GM21367 (cell line): ENCODE data around the gene CRAMP1.
"Not testable (repeated sequence)": the region's sequence is repeated elsewhere in the genome, so short reads cannot be mapped to it uniquely, and the experiment has no call there.

Source experiments
- ATAC-seq: cut with Tn5 transposase; IDR thresholded peaks from one replicate; pipeline ENCODE4 v1.9.1; 2021; ENCODE audit not compliant: unreplicated experiment

CRAMP1 gene

DNA sequence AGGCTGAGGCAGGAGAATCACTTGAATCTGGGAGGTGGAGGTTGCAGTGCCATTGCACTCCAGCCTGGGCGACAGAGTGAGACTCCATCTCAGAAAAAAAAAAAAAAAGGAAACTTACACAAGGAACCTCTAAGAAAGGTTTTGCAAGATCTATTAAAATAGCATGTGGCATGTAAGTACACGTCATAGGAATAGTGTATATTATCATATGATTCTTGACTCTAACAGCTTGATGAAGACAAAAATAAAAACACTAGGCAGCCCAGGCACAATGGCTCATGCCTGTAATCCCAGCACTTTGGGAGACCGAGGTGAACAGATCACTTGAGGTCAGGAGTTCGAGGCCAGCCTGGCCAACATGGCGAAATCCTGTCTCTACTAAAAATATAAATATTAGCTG is 16.6 kb upstream of the CRAMP1 start:
- ATAC-seq = not testable (repeated sequence)

DNA sequence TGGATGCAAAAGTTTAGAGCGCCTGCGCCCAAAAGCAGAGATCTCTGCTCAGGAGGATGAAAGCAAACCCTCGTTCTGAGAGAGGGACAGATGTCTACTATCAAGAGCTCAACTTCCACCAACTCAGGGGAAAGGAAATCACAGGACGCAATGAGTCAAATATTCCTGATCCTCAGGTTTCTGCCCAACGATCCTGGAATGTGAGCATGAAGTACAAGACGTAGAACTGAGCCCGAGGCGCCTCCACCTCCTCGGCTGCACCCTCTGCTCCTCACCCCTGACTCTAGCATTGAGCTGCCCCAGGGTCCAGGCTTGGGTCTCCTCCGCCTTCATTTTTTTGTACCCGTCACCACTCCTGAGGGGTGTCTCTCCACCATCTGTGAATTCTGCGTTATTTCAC is 15.6 kb upstream of the CRAMP1 start:
- ATAC-seq = no peak

DNA sequence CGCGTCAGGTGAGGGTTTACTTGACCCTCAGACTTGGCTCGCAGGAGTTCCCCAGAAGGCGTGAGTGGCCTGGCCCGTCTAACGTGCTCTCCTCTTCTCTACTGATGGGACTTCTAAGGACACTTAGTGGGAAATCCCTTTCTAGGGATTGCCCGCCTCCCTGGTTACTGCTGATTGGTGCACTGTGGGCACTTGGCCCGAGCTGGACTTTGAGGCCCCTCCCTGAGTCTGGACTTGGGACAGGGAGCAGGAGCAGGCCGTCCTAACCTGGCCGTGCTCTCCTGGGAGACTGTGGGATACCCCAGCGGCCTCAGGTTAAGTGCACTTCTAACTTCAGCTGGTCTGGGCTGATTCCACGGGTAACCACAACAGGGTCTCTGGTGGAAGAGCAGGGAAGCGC is 15.0 kb upstream of the CRAMP1 start:
- no peak for ATAC-seq

DNA sequence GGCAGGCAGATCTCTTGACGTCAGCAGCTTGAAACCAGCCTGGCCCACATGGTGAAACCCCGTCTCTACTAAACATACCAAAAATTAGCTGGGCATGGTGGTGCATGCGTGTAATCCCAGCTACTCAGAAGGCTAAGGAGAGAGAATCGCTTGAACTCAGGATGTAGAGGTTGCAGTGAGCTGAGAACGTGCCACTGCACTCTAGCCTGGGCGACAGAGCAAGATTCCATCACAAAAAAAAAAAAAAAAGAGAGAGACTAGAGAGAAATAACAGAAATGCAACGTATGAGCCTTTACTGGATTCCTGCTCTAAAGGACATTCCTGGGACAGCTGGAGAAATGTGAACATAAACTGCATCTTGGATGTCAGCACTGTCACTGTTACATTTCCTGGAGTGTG is 11.1 kb upstream of the CRAMP1 start:
- ATAC-seq = no peak

DNA sequence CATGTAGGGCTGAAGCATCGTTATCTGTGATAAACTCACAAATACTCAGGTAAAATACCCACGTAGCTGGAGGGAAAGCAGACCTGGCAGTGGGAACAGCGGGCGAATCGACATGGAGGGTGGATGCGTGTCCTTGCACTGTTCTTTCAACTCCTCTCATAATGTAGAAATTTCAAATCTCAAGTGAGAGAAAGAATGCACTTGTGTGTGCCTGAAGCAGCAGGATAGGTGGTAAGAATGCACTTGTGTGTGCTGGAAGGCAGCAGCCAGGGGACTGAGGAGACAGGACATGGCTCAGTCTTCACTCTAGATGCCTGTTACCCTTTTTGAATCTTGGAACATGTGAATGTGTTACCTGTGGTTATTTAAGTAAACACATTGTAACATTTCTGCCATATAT is 10.7 kb upstream of the CRAMP1 start:
- no peak for ATAC-seq

DNA sequence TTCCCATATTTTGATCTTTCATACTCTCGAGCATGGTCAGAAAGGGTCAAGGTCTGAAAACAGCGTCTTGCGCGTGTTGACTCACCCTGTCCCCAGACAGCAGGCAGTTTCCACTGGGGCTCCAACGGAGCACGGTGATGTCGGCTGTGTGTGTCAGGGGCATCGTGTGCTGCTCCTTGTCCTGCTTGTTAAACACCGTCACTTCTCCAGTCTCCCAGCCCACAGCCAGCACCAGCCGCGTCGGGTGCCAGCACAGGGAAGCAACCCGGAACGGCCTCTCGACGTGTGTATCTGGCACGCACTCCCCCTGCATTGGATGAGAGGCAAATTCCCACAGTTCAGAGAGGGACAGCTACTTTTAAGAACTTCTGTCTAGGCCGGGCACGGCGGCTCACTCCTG is 9.9 kb upstream of the CRAMP1 start:
- ATAC-seq = no peak

DNA sequence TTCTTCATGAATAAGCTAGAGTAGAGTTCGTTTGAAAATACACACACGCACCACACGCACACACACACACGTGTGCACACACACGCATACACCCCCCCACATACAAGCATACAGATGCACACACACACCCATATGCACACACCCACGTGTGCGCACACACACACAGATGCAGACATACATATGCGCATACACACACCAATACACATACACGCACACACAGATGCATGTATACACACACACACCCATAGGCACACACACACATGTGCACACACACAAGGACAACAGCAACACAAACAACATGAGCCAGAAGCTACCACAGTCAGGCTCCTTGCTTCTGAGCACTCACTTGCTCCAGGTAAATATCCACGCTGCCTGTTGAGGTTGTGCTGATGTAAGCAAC is 5.4 kb upstream of the CRAMP1 start:
- no peak for ATAC-seq

DNA sequence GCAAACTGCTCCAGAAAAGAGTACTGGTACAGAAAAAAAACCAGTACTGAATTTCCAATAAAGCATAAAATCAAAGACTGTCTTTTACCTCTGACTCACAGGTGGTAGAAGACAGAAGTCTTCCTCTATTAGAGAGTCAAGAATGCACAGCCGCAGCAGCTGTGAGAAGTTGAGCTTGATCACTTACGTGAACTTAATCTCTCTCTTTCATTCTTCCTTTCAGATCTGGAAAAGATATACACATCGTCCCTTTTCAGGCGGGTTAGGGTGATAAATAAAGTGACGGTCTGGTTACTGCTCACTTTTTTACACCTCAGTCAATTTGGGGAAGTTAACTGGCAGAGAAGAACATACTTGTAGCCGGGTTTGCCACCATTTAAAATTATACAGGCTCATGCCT is 4.2 kb upstream of the CRAMP1 start:
- ATAC-seq = no peak

DNA sequence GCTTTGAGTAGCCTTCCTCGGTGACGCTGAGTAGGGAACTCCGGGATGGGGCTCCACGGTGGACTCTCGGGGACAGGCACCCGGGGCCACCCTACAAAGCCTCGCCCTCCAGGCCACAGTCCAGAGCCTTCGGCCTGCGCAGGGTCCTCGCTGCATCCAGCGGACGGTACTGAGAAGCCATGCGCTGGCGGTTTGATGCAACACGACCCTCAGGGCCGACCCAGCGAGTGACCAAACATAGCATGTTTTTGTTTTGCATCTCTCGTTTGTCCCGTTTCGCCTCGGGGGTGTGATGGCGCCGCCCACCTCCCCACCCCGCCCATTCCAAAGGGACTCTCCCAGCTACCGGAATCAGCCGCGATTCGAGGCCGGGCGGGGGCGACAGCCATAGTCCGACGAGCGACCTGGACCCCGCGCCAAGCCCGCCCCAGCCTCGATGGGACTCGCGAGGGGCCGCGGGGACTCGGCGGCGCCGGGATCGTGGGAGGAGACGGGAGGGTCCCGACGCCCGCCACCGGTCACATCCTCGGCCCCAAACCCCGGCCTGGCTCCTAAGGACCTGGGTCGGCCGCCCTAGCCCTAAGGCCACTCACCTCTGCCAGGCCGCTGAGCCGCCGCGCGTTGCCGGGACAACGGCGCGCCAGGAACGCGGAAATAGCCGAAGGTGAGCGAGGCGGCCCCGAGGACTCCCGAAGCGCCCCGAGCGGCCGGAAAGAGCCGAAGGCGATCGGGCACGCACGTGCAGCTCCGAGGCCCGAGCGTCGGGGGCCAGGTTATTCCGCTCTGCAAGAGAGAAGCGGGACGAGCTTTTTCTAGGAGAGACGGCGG is 1.9 kb upstream of the CRAMP1 start:
- peak; percentile 39 for ATAC-seq

DNA sequence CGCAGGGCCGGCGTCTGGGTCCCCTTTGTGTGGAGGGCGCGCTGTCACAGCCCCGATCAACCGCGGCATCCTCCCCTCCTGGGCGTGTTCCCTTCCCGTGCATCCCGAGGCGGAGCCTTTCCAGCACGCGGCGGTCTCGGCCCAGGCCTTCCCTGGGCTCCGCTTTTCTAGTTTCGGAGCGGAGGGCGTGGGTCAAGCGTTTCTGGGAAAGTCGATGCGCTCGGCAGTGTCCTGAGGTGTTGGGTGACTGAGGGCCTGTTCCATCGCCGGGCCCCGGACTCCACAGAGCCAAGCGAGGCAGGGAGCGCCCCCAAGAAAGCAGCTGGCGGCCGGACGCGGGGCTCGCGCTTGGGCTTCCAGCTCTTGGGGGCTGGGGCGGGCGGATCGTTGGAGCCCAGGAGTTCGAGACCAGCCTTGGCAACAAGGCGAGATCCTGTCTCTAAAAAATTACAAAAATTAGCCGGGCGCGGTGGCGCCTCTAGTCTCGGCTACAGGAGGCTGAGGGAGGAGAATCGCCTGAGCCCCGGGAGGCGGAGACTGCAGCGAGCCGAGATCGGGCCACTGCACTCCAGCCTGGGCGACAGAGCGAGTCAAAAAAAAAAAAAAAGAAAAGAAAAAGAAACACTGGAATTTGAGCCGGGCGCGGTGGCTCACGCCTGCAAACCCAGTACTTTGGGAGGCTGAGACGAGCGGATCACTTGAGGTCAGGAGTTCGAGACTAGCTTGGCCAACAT is 1.1 kb upstream of the CRAMP1 start:
- ATAC-seq = no peak

DNA sequence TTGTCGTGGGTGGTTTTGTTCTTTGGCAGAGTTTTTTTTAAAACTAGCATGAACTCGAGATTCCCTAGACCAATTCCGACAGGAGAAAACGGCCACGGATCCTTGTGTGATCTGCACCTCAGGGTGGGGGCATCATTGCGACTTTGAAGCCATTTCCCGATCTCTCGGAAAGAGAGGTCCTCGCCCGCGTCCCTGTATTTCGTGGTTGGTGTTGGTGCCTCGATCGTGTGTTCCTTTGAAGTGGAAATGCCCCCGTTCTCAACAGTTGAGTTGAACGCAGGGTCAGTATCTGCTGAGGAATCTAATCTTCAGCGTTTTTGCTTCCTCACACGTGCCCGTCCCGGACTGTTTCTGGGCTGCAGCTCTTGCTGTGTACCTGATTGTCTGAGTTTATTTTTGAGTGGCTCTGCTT is 1.1 kb downstream of the CRAMP1 start:
- ATAC-seq = no peak

DNA sequence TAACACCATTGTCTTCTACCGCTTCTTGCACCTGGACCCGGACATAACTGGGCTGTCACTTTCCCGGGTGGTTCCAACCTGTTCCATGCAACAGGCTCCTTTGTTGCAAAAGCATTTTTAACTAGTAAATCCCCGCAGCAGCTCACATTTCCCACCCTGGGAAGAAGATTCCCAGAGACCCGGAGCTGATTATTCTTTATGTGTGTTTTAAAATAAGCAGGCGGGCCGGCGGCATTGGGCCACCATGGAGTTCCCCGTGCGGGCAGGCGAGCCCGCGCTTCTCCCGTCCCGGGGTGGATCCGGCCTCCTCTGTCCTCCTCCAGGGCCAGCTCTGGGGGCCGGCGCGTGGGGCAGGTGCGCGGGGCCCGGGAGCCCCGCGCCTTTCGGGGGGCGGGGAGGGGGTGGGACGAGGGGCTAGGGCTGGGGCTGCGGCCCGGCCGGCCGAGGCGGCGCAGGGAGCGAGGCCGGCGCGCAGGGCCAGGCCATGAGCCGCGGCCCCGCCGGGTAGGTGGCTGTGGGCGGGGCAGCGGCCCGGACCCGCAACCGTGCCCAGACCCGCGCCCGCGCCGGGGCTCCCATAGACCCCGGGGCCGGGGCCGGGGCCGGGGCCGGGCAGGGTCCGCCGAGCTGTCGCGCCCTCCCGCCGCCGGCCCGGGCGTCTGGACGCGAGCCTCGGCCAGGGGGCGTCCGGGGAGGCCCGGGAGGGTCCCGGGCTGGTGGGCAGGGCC is 1.7 kb downstream of the CRAMP1 start:
- no peak for ATAC-seq

DNA sequence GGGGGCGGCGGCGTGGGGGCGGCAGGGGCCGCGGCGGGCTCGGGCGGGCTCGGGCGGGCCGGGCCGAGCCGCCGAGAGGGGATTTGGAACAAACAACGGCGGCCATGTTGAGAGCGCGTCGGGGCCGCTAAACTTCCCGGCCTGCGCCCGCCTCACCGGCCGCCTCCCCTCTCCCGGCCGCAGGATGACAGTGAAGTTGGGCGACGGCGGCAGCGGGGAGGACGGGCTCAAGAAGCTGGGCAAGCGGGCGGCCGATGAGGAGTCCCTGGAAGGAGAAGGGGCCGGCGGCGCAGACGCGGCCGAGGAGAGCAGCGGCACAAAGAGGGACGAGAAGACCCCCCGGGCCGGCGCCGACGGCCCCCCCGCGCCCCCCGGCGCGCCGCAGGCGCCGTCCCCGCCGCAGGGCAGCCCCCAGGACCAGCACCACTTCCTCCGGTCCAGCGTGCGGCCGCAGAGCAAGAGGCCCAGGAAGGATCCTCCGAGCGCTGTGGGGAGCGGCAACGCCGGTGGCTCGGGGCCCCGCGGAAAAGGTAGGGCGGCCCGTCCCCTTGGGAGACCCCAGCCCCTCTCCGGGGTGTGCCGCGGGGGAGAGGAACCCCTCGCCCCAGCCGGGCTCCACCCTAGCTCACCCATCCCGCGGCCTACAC is 2.4 kb downstream of the CRAMP1 start:
- no peak for ATAC-seq

DNA sequence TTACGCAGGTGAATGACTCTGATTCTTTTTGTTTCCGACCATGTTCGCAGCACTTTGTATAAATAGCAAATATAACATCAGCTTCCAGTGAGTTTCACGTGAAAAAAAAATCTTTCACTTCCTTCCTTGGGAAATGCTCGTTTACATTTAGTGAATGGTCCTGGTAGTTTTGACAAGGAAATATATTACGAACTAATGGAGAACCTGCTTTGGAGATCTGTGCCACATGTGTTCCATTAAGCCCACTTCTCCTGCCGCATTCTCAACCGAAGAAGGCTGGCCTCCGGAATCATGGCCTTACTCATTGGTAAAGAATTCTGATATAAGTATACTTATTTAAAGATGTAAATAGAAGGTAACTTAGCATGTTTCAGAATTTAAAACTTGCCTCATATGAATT is 3.6 kb downstream of the CRAMP1 start:
- ATAC-seq = no peak

DNA sequence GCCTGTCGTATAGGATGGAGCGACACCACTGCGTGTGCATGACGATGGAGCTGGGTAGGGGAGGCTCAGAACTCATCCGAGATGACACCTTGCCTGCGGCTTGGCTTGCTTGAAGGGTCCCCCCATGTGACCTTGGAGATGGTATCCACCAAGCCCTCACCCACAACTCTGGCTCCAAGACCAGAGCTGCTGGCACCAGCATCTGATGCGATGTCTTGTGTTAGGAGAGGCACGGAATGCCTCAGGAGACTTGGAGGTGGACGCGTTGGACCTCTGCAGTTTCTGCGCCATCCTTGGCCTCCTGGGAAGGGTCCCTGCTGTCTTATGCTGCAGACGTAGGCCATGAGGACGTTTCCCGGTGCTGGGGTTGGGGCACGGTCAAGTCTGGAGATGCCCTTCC is 7.8 kb downstream of the CRAMP1 start:
- no peak for ATAC-seq

DNA sequence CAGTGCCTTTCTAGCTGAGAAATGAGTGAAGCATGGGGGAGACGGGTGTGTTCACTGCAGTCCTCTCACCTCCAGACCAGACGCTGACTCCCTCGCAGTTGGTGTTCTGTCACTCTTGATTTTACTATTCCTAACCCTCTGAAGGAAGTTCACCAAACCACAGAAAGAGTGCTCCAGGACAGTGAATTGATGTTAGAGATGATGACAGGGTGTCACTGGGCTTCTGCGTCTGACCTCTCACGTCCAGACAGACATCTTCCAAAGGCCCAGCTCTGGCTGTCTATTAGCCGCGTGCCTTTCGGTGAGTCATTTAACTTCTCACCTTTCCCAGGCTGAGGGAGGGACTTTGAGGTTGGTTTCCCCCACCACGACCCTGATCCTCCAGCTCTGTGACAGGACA is 8.2 kb downstream of the CRAMP1 start:
- no peak for ATAC-seq

DNA sequence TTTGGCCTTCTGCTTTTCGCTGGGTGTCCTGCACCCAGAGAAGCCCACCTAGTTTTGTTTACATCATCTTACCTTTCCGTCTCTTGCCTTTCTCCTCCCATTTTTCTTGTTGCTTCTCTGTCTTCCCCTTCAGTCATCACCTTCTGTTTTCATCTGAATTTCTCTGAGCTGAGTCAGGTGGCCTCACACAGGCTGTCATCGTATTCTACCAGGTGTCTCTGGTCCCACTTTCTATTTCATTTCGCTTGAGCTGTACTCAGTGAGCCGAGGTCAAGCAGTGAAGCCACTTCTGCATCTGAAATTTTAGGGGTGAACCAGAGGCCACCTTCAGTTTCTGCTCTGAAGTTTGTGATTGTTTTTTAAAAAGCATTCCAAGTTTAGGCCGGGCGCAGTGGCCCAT is 9.7 kb downstream of the CRAMP1 start:
- ATAC-seq = peak; percentile 60

DNA sequence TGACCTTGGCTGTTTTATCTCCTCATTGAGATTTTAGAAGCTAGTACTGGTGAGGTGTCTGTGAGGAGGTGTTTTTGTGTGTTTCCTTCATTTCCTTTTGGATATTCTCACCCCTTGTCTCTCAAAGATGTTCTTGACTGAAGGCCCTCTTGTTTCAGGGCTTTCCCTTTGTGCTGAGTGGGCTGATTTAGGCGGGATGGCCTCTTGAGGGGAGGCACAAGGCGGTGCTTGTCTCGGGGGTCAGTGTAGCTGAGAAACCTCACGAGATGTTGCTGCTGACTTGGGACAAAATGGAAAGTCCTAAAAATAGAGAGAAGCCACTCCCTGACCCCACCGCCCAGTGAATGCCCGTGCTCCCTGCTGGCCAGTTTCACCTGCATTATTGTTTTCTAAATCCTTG is 14.2 kb downstream of the CRAMP1 start:
- no peak for ATAC-seq

DNA sequence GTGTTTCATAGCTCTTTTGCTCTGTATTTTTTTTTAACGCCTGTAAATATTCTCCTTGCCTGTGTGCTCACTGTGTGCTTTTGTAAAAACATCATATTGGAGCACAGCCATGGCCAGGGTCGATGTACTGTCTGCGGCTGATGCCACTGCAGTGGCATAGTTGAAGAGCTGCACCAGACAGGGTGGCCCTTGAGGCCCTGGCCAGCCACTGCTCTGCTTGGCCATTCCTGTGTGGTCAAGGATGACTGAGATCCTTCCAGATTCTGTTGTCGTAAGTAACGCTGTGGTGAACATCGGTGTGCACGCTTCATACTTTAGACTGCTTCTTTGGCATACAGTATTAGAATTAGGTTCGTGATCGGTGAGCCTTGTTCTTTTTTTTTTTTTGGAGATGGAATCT is 14.6 kb downstream of the CRAMP1 start:
- ATAC-seq = no peak

DNA sequence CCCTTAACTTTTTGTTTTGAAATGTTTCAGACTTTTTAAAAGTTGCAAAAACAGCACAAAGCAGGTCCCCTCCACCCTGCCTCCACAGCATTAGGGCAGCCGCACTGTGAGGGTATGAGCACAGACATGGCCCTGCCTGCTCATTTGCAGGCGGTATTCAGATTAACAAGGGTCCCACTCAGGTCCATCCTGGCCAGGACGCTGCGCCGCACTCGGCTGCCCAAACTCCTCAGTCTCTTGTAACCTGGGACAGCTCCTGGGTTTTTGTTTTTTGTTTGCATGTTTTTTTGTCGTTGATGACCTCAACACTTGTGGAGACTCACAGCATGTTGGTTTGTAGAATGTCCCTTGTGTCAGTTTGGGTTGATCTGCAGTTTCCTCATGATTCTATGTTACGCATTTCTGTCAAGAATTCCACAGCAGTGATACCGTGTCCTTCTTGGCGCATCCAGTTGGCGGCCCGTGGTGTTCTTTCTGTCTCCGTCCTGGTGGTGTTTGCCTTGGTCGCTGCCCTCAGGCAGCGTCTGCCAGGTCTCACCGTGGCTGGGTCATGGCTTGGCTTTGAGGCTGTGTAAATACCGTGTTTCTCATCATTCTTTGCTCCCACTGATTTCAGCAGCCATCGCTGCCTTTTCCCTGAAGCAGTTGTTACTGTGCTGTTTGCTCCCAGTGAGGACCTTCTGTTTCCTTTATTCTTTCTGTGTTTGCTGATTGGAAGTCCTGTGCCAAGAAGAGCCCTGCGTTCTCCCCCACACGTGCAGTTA is 18.5 kb downstream of the CRAMP1 start:
- no peak for ATAC-seq

DNA sequence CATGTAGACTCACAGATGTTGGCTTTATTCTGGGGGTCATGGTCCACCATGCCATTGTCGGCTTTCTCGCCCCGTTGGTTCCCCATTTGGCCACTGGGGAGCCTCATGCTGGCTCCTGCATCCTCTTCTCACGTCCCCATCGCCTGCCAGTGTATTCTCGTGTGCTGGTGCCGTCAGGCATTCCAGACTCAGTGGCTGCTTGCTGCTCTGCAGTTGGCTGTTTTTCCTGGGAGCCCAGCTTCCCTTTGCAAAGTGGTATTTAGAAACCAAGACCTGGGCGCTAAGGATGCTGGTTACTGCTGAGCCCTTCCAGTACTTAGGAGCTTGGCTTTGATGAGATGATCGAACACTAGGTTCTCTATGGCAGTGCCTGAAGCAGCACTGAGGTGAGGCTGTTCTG is 19.1 kb downstream of the CRAMP1 start:
- ATAC-seq = no peak
